GM21360 (cell line): ENCODE data around the gene OSCAR.
"Not testable (repeated sequence)": the region's sequence is repeated elsewhere in the genome, so short reads cannot be mapped to it uniquely, and the experiment has no call there.

Experiments used
- ATAC-seq: cut with Tn5 transposase; IDR thresholded peaks from one replicate; pipeline ENCODE4 v1.9.1; 2021; ENCODE audit warnings: mild to moderate bottlenecking, moderate library complexity; ENCODE audit not compliant: unreplicated experiment

The OSCAR gene

GRCh38 chr19:54127688-54128440, 27.3 kb upstream of the OSCAR start:
- ATAC-seq = no peak

- no peak for ATAC-seq
These were observed 25.1 kb upstream of the OSCAR start for GRCh38 chr19:54125713-54126112.

GRCh38 chr19:54124393-54124792, 23.8 kb upstream of the OSCAR start:
- ATAC-seq = no peak

GRCh38 chr19:54123682-54124081, 23.1 kb upstream of the OSCAR start:
- no peak for ATAC-seq

- ATAC-seq = no peak
These were observed 20.7 kb upstream of the OSCAR start for GRCh38 chr19:54121259-54121658.

- peak; percentile 81 for ATAC-seq
These were observed 14.8 kb upstream of the OSCAR start, which contains the start of the genes PRPF31 and TFPT for GRCh38 chr19:54115109-54116063. PRPF31 (plus strand) TSS chr19:54115754; CDS start chr19:54118279, 2,525 bp downstream. TFPT (minus strand) TSS chr19:54115657; CDS start chr19:54115269, 388 bp downstream.

- no peak for ATAC-seq
These were observed 13.9 kb upstream of the OSCAR start for GRCh38 chr19:54114340-54115108.

- no peak for ATAC-seq
These were observed 9.0 kb upstream of the OSCAR start for GRCh38 chr19:54109651-54110050.

GRCh38 chr19:54108496-54108895, 7.9 kb upstream of the OSCAR start:
- ATAC-seq = no peak

- no peak for ATAC-seq
These were observed 7.4 kb upstream of the OSCAR start for GRCh38 chr19:54107876-54108490.

GRCh38 chr19:54106716-54107115, 6.1 kb upstream of the OSCAR start:
- ATAC-seq = no peak

- ATAC-seq = no peak
These were observed 5.2 kb upstream of the OSCAR start for GRCh38 chr19:54105796-54106195.

- no peak for ATAC-seq
These were observed 4.6 kb upstream of the OSCAR start for GRCh38 chr19:54104998-54105715.

GRCh38 chr19:54102421-54103169, 2.0 kb upstream of the OSCAR start, which contains the start of gene NDUFA3:
NDUFA3 (plus strand) TSS chr19:54102855; CDS start chr19:54102879, 24 bp downstream.
- peak; percentile 97 for ATAC-seq

- ATAC-seq = not testable (repeated sequence)
These were observed 724 bp downstream of the OSCAR start for GRCh38 chr19:54099903-54100255.

- ATAC-seq = no peak
These were observed 1.3 kb downstream of the OSCAR start for GRCh38 chr19:54099190-54099902.

GRCh38 chr19:54096617-54097106, 3.9 kb downstream of the OSCAR start:
- no peak for ATAC-seq
